ENCODE measurements around the gene ALG13.
"Not testable (repeated sequence)": the region's sequence is repeated elsewhere in the genome, so short reads cannot be mapped to it uniquely, and the experiment has no call there.

ALG13 gene

GRCh38 chrX:111778591-111778990 is 97.6 kb downstream of the ALG13 start:
- Histone ChIP-seq H3K4me1 (ENCODE audit: control insufficient read depth, insufficient read depth, low read length) (no peaks in the 10 kb centered on the region), H3K4me3 (ENCODE audit: low read length) (no peak overlapping the region), H3K9ac (ENCODE audit: low read length) (no peak overlapping the region), H3K36me3 (ENCODE audit: control insufficient read depth, insufficient read depth, low read length) (no peaks in the 10 kb centered on the region), H3K9me3 (ENCODE audit: control insufficient read depth, low read length) (no peaks in the 10 kb centered on the region), H3K27me3 (ENCODE audit: control insufficient read depth, insufficient read depth, low read length) (no peaks in the 10 kb centered on the region)

- H3K4me3 ChIP-seq (ENCODE audit: low read length) = no peak overlapping the region
- H3K36me3 ChIP-seq (ENCODE audit: control insufficient read depth, insufficient read depth, low read length) = no peaks in the 10 kb centered on the region
- no peak overlapping the region for H3K9ac ChIP-seq (ENCODE audit: low read length)
- no peaks in the 10 kb centered on the region for H3K9me3 ChIP-seq (ENCODE audit: control insufficient read depth, low read length)
- no peaks in the 10 kb centered on the region for H3K4me1 ChIP-seq (ENCODE audit: control insufficient read depth, insufficient read depth, low read length)
- H3K27me3 ChIP-seq (ENCODE audit: control insufficient read depth, insufficient read depth, low read length) = no peaks in the 10 kb centered on the region
Observed at GRCh38 chrX:111779582-111779981, 98.6 kb downstream of the ALG13 start.

- Histone ChIP-seq H3K9ac (ENCODE audit: low read length) (no peak overlapping the region), H3K9me3 (ENCODE audit: control insufficient read depth, low read length) (no peaks in the 10 kb centered on the region), H3K4me3 (ENCODE audit: low read length) (no peak overlapping the region), H3K36me3 (ENCODE audit: control insufficient read depth, insufficient read depth, low read length) (no peaks in the 10 kb centered on the region), H3K4me1 (ENCODE audit: control insufficient read depth, insufficient read depth, low read length) (no peaks in the 10 kb centered on the region), H3K27me3 (ENCODE audit: control insufficient read depth, insufficient read depth, low read length) (no peaks in the 10 kb centered on the region)
Observed at GRCh38 chrX:111784667-111785066, 103.7 kb downstream of the ALG13 start.

GRCh38 chrX:111790054-111790453 is 109.1 kb downstream of the ALG13 start:
- not testable (repeated sequence) for H3K4me1 ChIP-seq (ENCODE audit: control insufficient read depth, insufficient read depth, low read length); H3K27me3 ChIP-seq (ENCODE audit: control insufficient read depth, insufficient read depth, low read length); H3K4me3 ChIP-seq (ENCODE audit: low read length); H3K9me3 ChIP-seq (ENCODE audit: control insufficient read depth, low read length); H3K36me3 ChIP-seq (ENCODE audit: control insufficient read depth, insufficient read depth, low read length); H3K9ac ChIP-seq (ENCODE audit: low read length)

Measured in mucosa of stomach (tissue), 1 donor.